Myometrial cell (primary cell): Measurements from ENCODE around the gene NXPH2. TPM values are rescaled to one million over a fixed set of nuclear protein-coding genes. Genes with fewer than 3 reads are reported as not detected.

Source experiments
- total RNA-seq: library from RNA; depleted of rRNA; stranded (reverse); fragments of >200 nt; gene quantifications from 2 replicates; pipeline ENCODE4 v1.2.3, GENCODE V29; 2015

NXPH2 gene
- not detected in 2 replicates for total RNA-seq

DNA sequence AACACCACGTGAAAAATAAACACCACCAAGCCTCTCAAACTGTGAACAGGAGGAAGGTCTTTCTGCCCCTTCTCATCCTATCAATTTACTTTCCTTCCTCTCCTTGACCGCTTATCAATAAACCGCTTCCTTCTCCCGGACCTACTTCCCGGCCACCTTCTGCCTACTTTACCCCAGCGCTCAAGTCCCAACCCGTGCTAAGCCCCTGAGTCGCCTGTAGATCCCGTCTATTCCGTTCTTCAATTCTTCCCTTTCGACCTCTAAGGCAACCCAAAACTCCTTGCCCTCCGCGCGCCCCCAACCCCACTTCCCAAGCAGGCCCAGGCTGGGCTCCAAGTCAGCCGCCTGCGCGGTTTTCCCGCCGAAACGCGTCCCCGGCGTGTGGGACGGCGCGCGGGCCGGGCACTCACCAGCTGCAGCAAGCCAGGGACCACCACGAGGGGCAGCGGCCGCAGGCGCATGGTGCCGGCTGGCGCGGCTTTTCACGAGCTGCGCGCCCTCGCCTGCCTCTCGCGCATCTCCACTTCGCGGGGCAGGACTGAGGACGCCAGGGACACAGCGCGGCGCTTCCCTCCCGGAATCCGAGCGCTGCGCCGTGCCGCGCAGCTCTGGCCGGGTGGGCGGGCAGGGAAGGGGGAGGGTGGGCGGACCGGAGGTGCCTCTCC lies at the start of gene NXPH2:
Gene NXPH2 (minus strand): TSS at position 610 of the 665 bp plus-strand sequence. CDS start 149 bp downstream, at position 461.

